Fibroblast of lung (primary cell): ENCODE measurements around the gene WDR62. TPM values are rescaled to one million over a fixed set of nuclear protein-coding genes. Genes with fewer than 3 reads are reported as not detected.

Experiments used
- DNase-seq, 2 donors: peaks; one replicate each; pipeline versions ENCODE4 v3.0.0 to v3.0.0-alpha.2; 2010; ENCODE audit warnings: low read depth in 2 of 2
- H2AFZ ChIP-seq: 2 replicates; pipeline ENCODE4 v1.5.1; 2012; ENCODE audit warnings: low read length, control low read depth, inconsistent platforms
- H3K27ac ChIP-seq: 2 replicates; pipeline ENCODE4 v1.5.1; 2011; ENCODE audit warnings: low read length, control low read depth; ENCODE audit not compliant: insufficient read depth
- H3K27me3 ChIP-seq: 2 replicates; pipeline ENCODE4 v1.5.1; 2011; ENCODE audit warnings: mild to moderate bottlenecking, low read length; ENCODE audit not compliant: control insufficient read depth, insufficient read depth
- H3K36me3 ChIP-seq: 2 replicates; pipeline ENCODE4 v1.5.1; 2011; ENCODE audit warnings: low read length; ENCODE audit not compliant: control insufficient read depth, insufficient read depth
- H3K4me1 ChIP-seq: 2 replicates; pipeline ENCODE4 v1.5.1; 2011; ENCODE audit warnings: low read length; ENCODE audit not compliant: control insufficient read depth, insufficient read depth; ENCODE audit errors: extremely low read depth
- H3K4me2 ChIP-seq: 2 replicates; pipeline ENCODE4 v1.5.1; 2011; ENCODE audit warnings: low read length, control low read depth; ENCODE audit not compliant: insufficient read depth; ENCODE audit errors: extremely low read depth
- H3K4me3 ChIP-seq, 4 experiments: fragments of 200-600 bp in 1 of 4; sonication (generic) in 1 of 4; replicated peaks in 1 of 4; 2 replicates each; pipeline ENCODE4 v1.5.1; 2011 to 2016; ENCODE audit warnings: low read length in 4 of 4, low read depth in 3 of 4, mild to moderate bottlenecking in 3 of 4, control low read depth in 2 of 4, inconsistent platforms in 1 of 4, mixed read lengths in 1 of 4; ENCODE audit not compliant: insufficient read depth in 1 of 4; ENCODE audit errors: control extremely low read depth in 1 of 4
- H3K79me2 ChIP-seq: 2 replicates; pipeline ENCODE4 v1.5.1; 2012; ENCODE audit warnings: mild to moderate bottlenecking, low read length, inconsistent platforms; ENCODE audit not compliant: control insufficient read depth, insufficient read depth
- H3K9ac ChIP-seq: 2 replicates; pipeline ENCODE4 v1.5.1; 2011; ENCODE audit warnings: mild to moderate bottlenecking, low read length, control low read depth; ENCODE audit not compliant: insufficient read depth
- H3K9me3 ChIP-seq: 2 replicates; pipeline ENCODE4 v1.5.1; 2012; ENCODE audit warnings: low read depth, low read length; ENCODE audit not compliant: control insufficient read depth, insufficient read depth
- H4K20me1 ChIP-seq: 2 replicates; pipeline ENCODE4 v1.5.1; 2011; ENCODE audit warnings: low read length; ENCODE audit not compliant: control insufficient read depth, insufficient read depth; ENCODE audit errors: extremely low read depth
- CTCF ChIP-seq, 2 donors: IDR thresholded peaks in 1 of 2; conservative IDR thresholded peaks in 1 of 2; 1 replicate in 1 of 2; 2 replicates in 1 of 2; pipeline ENCODE4 v1.5.1; 2011 to 2012; ENCODE audit warnings: low read length in 2 of 2, control low read depth in 1 of 2, inconsistent platforms in 1 of 2, low read depth in 1 of 2, mild to moderate bottlenecking in 1 of 2
- EZH2 ChIP-seq: IDR thresholded peaks from 2 replicates; pipeline ENCODE4 v1.5.1; 2012; ENCODE audit warnings: low read length, control low read depth, mild to moderate bottlenecking; ENCODE audit errors: missing control alignments
- polyA plus RNA-seq, 2 donors: library from polyadenylated mRNA; depleted of rRNA in 1 of 2; stranded (reverse) in 1 of 2; unstranded in 1 of 2; fragments of >200 nt; gene quantifications; 2 replicates each; pipeline ENCODE4 v1.2.1, GENCODE V29; 2011 to 2012; ENCODE audit warnings: missing spikeins in 1 of 2
- total RNA-seq: library from RNA; depleted of rRNA; stranded (reverse); fragments of >200 nt; gene quantifications from 2 replicates; pipeline ENCODE4 v1.2.1, GENCODE V29; 2014

Gene WDR62
- total and polyA plus RNA-seq, 2 donors (not counting 1 experiment from before 2014, with no cell fraction given) = 1.1 to 2.8 TPM

- no peaks in the 10 kb centered on the region for H3K9me3 ChIP-seq
- no peak overlapping the region for H3K4me3 ChIP-seq
- no peak for DNase-seq
- H2AFZ ChIP-seq = no peak overlapping the region
- H3K27me3 ChIP-seq = no peaks in the 10 kb centered on the region
- H3K4me2 ChIP-seq = no peak overlapping the region
- H3K27ac ChIP-seq = no peak overlapping the region
- H3K4me1 ChIP-seq = no peaks in the 10 kb centered on the region
- H3K79me2 ChIP-seq = no peaks in the 10 kb centered on the region
- TF ChIP-seq CTCF (conservative IDR thresholded peaks at IDR 0.05 in 1 of 2, IDR thresholded peaks at IDR 0.05 in 1 of 2; ENCODE audit: low read depth in 1 of 2, low read length in 2 of 2) (no peak), EZH2 (no peak)
- H3K36me3 ChIP-seq = peaks cover 20% of the 10 kb centered on the region
- H3K9ac ChIP-seq = no peak overlapping the region
- H4K20me1 ChIP-seq = no peaks in the 10 kb centered on the region
Measured at GRCh38 chr19:36100476-36100875, 45.8 kb downstream of the WDR62 start.

DNA sequence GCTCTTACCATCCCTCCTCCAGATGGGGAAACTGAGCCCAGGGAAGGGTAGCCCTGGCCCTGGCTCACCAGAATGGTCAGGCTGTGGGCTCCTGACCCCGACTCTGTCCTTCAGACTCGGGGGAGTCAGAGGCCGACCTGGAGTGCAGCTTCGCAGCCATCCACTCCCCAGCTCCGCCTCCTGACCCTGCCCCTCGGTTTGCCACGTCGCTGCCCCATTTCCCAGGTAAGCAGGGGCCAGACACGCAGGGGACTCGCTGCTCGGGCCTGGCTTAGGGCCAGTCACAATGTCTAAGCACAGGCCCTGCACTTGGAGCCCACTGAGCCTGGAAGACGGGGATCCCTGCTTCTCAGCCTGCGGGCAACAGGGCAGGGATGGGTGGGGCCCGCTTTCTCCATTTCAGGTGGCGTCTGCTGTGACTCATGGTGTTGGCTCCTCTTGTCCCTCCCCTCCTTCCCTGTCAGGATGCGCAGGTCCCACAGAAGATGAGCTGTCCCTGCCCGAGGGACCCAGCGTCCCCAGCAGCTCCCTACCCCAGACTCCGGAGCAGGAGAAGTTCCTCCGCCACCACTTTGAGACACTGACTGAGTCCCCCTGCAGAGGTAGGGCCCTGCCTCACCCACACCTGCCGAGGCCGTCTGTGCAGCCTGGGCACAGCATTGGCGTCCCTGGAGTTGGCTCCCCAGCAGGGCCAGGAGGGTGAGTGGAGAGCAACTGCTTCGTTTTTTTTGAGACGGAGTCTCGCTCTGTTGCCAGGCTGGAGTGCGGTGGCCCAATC, 47.0 kb downstream of the WDR62 start:
- H3K36me3 ChIP-seq = peaks cover 20% of the 10 kb centered on the region
- H2AFZ ChIP-seq = no peak overlapping the region

More for the DNA sequence above, 47.0 kb downstream of the WDR62 start:
- Histone ChIP-seq H3K9ac (no peak overlapping the region), H3K4me1 (no peaks in the 10 kb centered on the region), H4K20me1 (no peaks in the 10 kb centered on the region), H3K27ac (no peak overlapping the region), H3K9me3 (no peaks in the 10 kb centered on the region), H3K79me2 (no peaks in the 10 kb centered on the region), H3K4me2 (no peak overlapping the region), H3K4me3 (no peak overlapping the region), H3K27me3 (no peaks in the 10 kb centered on the region)
- DNase-seq = no peak
- TF ChIP-seq CTCF (conservative IDR thresholded peaks at IDR 0.05 in 1 of 2, IDR thresholded peaks at IDR 0.05 in 1 of 2; ENCODE audit: low read depth in 1 of 2, low read length in 2 of 2) = no peak
- no peak for TF ChIP-seq EZH2
